B cell (primary cell): ENCODE results near the gene DPH6.

Experiments
- EZH2 ChIP-seq: IDR thresholded peaks from 2 replicates; pipeline ENCODE4 v1.6.1; 2012; ENCODE audit warnings: borderline replicate concordance, low read depth, mild to moderate bottlenecking, moderate library complexity, low read length; ENCODE audit not compliant: insufficient read depth, poor library complexity, severe bottlenecking
- TF ChIP-seq, protein P1 (sequence below): fragments of 200-600 bp; IDR thresholded peaks from one replicate; pipeline ENCODE4 v1.8.0; 2022; ENCODE audit warnings: antibody characterized with exemption, mild to moderate bottlenecking

DNA sequence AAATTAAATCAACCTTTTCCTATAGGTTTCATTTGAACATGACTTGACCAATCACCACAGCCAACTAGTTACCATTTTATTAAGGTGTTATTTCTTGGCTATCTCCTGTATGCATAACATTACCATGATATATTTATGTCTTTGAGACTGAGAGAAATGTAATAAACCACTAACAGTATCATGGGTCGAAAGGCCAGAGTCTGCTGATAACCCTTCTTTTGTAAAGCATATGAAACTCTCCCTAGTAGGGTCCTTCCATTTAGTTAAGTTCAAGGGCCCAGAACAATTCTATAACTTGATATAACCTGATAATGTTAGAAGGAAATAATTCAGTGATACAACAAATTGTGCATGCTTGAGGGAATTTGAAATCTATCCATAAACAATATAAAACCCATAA is 14.3 kb upstream of the DPH6 start:
- TF ChIP-seq, protein P1, sequence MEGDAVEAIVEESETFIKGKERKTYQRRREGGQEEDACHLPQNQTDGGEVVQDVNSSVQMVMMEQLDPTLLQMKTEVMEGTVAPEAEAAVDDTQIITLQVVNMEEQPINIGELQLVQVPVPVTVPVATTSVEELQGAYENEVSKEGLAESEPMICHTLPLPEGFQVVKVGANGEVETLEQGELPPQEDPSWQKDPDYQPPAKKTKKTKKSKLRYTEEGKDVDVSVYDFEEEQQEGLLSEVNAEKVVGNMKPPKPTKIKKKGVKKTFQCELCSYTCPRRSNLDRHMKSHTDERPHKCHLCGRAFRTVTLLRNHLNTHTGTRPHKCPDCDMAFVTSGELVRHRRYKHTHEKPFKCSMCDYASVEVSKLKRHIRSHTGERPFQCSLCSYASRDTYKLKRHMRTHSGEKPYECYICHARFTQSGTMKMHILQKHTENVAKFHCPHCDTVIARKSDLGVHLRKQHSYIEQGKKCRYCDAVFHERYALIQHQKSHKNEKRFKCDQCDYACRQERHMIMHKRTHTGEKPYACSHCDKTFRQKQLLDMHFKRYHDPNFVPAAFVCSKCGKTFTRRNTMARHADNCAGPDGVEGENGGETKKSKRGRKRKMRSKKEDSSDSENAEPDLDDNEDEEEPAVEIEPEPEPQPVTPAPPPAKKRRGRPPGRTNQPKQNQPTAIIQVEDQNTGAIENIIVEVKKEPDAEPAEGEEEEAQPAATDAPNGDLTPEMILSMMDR, result no peak
- no peak for TF ChIP-seq EZH2
